Ureter (tissue), 1 donor: Measurements from ENCODE around the gene ANKRD29. TPM values are rescaled to one million over a fixed set of nuclear protein-coding genes. Genes with fewer than 3 reads are reported as not detected.

Experiments
- DNase-seq: peaks from one replicate; pipeline ENCODE4 v3.0.0-alpha.2; 2020; ENCODE audit warnings: low spot score
- total RNA-seq: library from RNA; stranded (reverse); gene quantifications from one replicate; pipeline ENCODE4 v1.2.4, GENCODE V29; 2023
- donor health status: DM: yes; HTN: yes; CAD: no.

The ANKRD29 gene
- total RNA-seq, 1 donor from 2014 or later, result 8.0 TPM

GRCh38 chr18:23684515-23685197, 21.9 kb upstream of the ANKRD29 start:
- DNase-seq, result no peak

- no peak for DNase-seq
These were observed 21.0 kb upstream of the ANKRD29 start for GRCh38 chr18:23683671-23684070.

- DNase-seq, result no peak
These were observed 20.4 kb upstream of the ANKRD29 start for GRCh38 chr18:23683155-23683554.

GRCh38 chr18:23682472-23682871, 19.8 kb upstream of the ANKRD29 start:
- DNase-seq, result no peak

- DNase-seq, result no peak
These were observed 19.3 kb upstream of the ANKRD29 start for GRCh38 chr18:23682045-23682444.

- DNase-seq, result no peak
These were observed 13.2 kb upstream of the ANKRD29 start for GRCh38 chr18:23675896-23676295.

- no peak for DNase-seq
These were observed 12.5 kb upstream of the ANKRD29 start for GRCh38 chr18:23675236-23675635.

GRCh38 chr18:23673725-23674124, 11.0 kb upstream of the ANKRD29 start:
- no peak for DNase-seq

- no peak for DNase-seq
These were observed 8.9 kb upstream of the ANKRD29 start for GRCh38 chr18:23671564-23671963.

- DNase-seq, result no peak
These were observed 7.2 kb upstream of the ANKRD29 start for GRCh38 chr18:23669804-23670405.

- DNase-seq, result no peak
These were observed 6.6 kb upstream of the ANKRD29 start for GRCh38 chr18:23669202-23669766.

- DNase-seq, result no peak
These were observed 6.0 kb upstream of the ANKRD29 start for GRCh38 chr18:23668731-23669130.

- DNase-seq, result no peak
These were observed 4.4 kb upstream of the ANKRD29 start for GRCh38 chr18:23667114-23667513.

- DNase-seq, result no peak
These were observed 2.0 kb upstream of the ANKRD29 start for GRCh38 chr18:23664674-23665073.

GRCh38 chr18:23661735-23662308, 889 bp downstream of the ANKRD29 start:
- DNase-seq, result no peak

- DNase-seq, result no peak
These were observed 4.4 kb downstream of the ANKRD29 start for GRCh38 chr18:23658285-23658684.

- no peak for DNase-seq
These were observed 10.5 kb downstream of the ANKRD29 start for GRCh38 chr18:23652232-23652631.

- no peak for DNase-seq
These were observed 11.5 kb downstream of the ANKRD29 start for GRCh38 chr18:23650968-23651927.

- DNase-seq, result no peak
These were observed 13.6 kb downstream of the ANKRD29 start for GRCh38 chr18:23648940-23649607.

- no peak for DNase-seq
These were observed 14.3 kb downstream of the ANKRD29 start for GRCh38 chr18:23648456-23648855.

GRCh38 chr18:23646282-23646681, 16.4 kb downstream of the ANKRD29 start:
- DNase-seq, result no peak
